HCT116 (cell line): Measurements from ENCODE around the gene CUX1. TPM values are rescaled to one million over a fixed set of nuclear protein-coding genes. Genes with fewer than 3 reads are reported as not detected.

Source experiments
- ATAC-seq: fragments of 200-7000 bp; cut with Tn5 transposase; 2 replicates; pipeline ENCODE4 v1.9.1; 2020; ENCODE audit warnings: mild to moderate bottlenecking, moderate library complexity
- BruUV-seq: library from RNA; stranded (reverse); fragments of 400-500 nt; replicated peaks from 2 replicates; lab custom pipeline; 2021; lab: Mats Ljungman, UMichigan
- CTCF ChIA-PET: fragments of 300-600 bp; sonication (Branson Sonifier 250); formaldehyde crosslinking; loops from one replicate; lab custom pipeline; 2021; ENCODE audit warnings: antibody characterized with exemption; lab: Charles Lee
- POLR2A ChIA-PET: fragments of 300-600, 350-600 bp; sonication (Branson Sonifier 250); formaldehyde crosslinking; loops from one replicate; lab custom pipeline; 2021; ENCODE audit warnings: antibody characterized with exemption; lab: Charles Lee
- RAD21 ChIA-PET, 2 experiments: fragments of 300-600 bp; sonication (Branson Sonifier 250); formaldehyde crosslinking; loops; one replicate each; lab custom pipeline; 2023; ENCODE audit warnings: low total read pairs in 2 of 2; ENCODE audit not compliant: uncharacterized antibody in 2 of 2, unreplicated experiment in 2 of 2, low non-redundant PET in 1 of 2; lab: Charles Lee
- DNase-seq: peaks from one replicate; pipeline ENCODE4 v3.0.0-alpha.2; 2010; ENCODE audit warnings: low read depth, low spot score
- H2AFZ ChIP-seq: fragments of 200-600 bp; shearing (Covaris generic), sonication (generic); 2 replicates; pipeline ENCODE4 v1.6.1; 2017; ENCODE audit warnings: low read depth, mixed run types, mixed read lengths, antibody characterized with exemption, low read length; ENCODE audit not compliant: poor library complexity, severe bottlenecking
- H3K27ac ChIP-seq: 2 replicates; pipeline ENCODE4 v1.5.1; 2012; ENCODE audit warnings: low read depth, low read length
- H3K27me3 ChIP-seq: fragments of 200-600 bp; sonication (generic); 2 replicates; pipeline ENCODE4 v1.6.1; 2016; ENCODE audit warnings: mixed run types, low read length, mixed read lengths; ENCODE audit not compliant: insufficient read depth
- H3K36me3 ChIP-seq, 2 experiments: fragments of 200-500 bp in 1 of 2; fragments of 200-600 bp in 1 of 2; sonication (Bioruptor generic) in 1 of 2; sonication (generic) in 1 of 2; 2 replicates each; pipeline versions ENCODE4 v1.5.1 to v1.6.1; 2014 to 2016; ENCODE audit warnings: low read length in 2 of 2, inconsistent platforms in 1 of 2, mixed read lengths in 1 of 2, mixed run types in 1 of 2; ENCODE audit not compliant: insufficient read depth in 2 of 2, control insufficient read depth in 1 of 2
- H3K4me1 ChIP-seq, 2 experiments: fragments of 200-600 bp in 1 of 2; sonication (generic) in 1 of 2; 2 replicates each; pipeline versions ENCODE4 v1.5.1 to v1.6.1; 2012 to 2017; ENCODE audit warnings: low read length in 2 of 2, inconsistent platforms in 1 of 2, mild to moderate bottlenecking in 1 of 2, mixed read lengths in 1 of 2, mixed run types in 1 of 2, moderate library complexity in 1 of 2; ENCODE audit not compliant: insufficient read depth in 2 of 2, control insufficient read depth in 1 of 2
- H3K4me2 ChIP-seq: fragments of 200-600 bp; sonication (generic); 2 replicates; pipeline ENCODE4 v1.6.1; 2017; ENCODE audit warnings: mixed run types, low read length, mixed read lengths
- H3K4me3 ChIP-seq, 2 experiments: fragments of 200-600 bp in 1 of 2; sonication (generic) in 1 of 2; replicated peaks in 1 of 2; 2 replicates each; pipeline ENCODE4 v1.5.1; 2011 to 2016; ENCODE audit warnings: low read length in 2 of 2, control low read depth in 1 of 2, low read depth in 1 of 2, mild to moderate bottlenecking in 1 of 2, mixed read lengths in 1 of 2, mixed run types in 1 of 2
- H3K79me2 ChIP-seq: fragments of 200-600 bp; sonication (generic); 2 replicates; pipeline ENCODE4 v1.6.1; 2017; ENCODE audit warnings: mild to moderate bottlenecking, mixed run types, low read length, moderate library complexity, mixed read lengths; ENCODE audit not compliant: insufficient read depth
- H3K9ac ChIP-seq: fragments of 200-600 bp; sonication (generic); 2 replicates; pipeline ENCODE4 v1.6.1; 2016; ENCODE audit warnings: low read length, mixed read lengths
- H3K9me2 ChIP-seq: fragments of 200-600 bp; sonication (generic), shearing (Covaris generic); 2 replicates; pipeline ENCODE4 v1.6.1; 2017; ENCODE audit warnings: mixed run types, mild to moderate bottlenecking, moderate library complexity; ENCODE audit not compliant: insufficient read depth
- H3K9me3 ChIP-seq, 2 experiments: fragments of 200-500 bp in 1 of 2; fragments of 200-600 bp in 1 of 2; sonication (Bioruptor generic) in 1 of 2; sonication (generic) in 1 of 2; 2 replicates each; pipeline ENCODE4 v1.6.1; 2014 to 2017; ENCODE audit warnings: low read length in 2 of 2, mixed read lengths in 2 of 2, inconsistent platforms in 1 of 2, low read depth in 1 of 2, mild to moderate bottlenecking in 1 of 2, mixed run types in 1 of 2, moderate library complexity in 1 of 2; ENCODE audit not compliant: control insufficient read depth in 1 of 2, insufficient read depth in 1 of 2
- H4K20me1 ChIP-seq: fragments of 200-600 bp; sonication (generic), shearing (Covaris generic); 2 replicates; pipeline ENCODE4 v1.6.1; 2017; ENCODE audit warnings: mixed run types, mild to moderate bottlenecking, moderate library complexity; ENCODE audit not compliant: insufficient read depth
- CEBPB ChIP-seq: IDR thresholded peaks from 2 replicates; pipeline ENCODE4 v1.6.1; 2012; ENCODE audit warnings: low read depth
- CTCF ChIP-seq, 3 experiments: fragments of 200-600 bp in 1 of 3; sonication (generic) in 1 of 3; IDR thresholded peaks in 2 of 3; conservative IDR thresholded peaks in 1 of 3; 2 replicates each; pipeline ENCODE4 v1.5.1; 2012 to 2017; ENCODE audit warnings: low read depth in 2 of 3, low read length in 2 of 3, antibody characterized with exemption in 1 of 3, borderline replicate concordance in 1 of 3, control low read depth in 1 of 3, mild to moderate bottlenecking in 1 of 3, mixed read lengths in 1 of 3, mixed run types in 1 of 3, moderate library complexity in 1 of 3; ENCODE audit not compliant: insufficient read depth in 1 of 3
- EZH2 ChIP-seq: fragments of 200-600 bp; sonication (generic); IDR thresholded peaks from 2 replicates; pipeline ENCODE4 v1.6.1; 2017; ENCODE audit warnings: antibody characterized with exemption, mixed run types
- EZH2phosphoT487 ChIP-seq: fragments of 200-600 bp; IDR thresholded peaks from 2 replicates; pipeline ENCODE4 v1.6.1; 2018; ENCODE audit warnings: antibody characterized with exemption, borderline replicate concordance
- JUND ChIP-seq: IDR thresholded peaks from 2 replicates; pipeline ENCODE4 v1.6.1; 2012
- MAX ChIP-seq: IDR thresholded peaks from 2 replicates; pipeline ENCODE4 v1.6.1; 2012
- POLR2A ChIP-seq: IDR thresholded peaks from 2 replicates; pipeline ENCODE4 v1.7.0; 2011; ENCODE audit warnings: borderline replicate concordance; ENCODE audit not compliant: insufficient read depth, insufficient read length; ENCODE audit errors: extremely low read depth
- SP1 ChIP-seq: IDR thresholded peaks from 2 replicates; pipeline ENCODE4 v1.6.1; 2012; ENCODE audit warnings: low read depth
- YY1 ChIP-seq: IDR thresholded peaks from 2 replicates; pipeline ENCODE4 v1.6.1; 2011; ENCODE audit warnings: low read length, low read depth, moderate library complexity, mild to moderate bottlenecking; ENCODE audit not compliant: insufficient replicate concordance; ENCODE audit errors: extremely low read depth
- ZBTB33 ChIP-seq: IDR thresholded peaks from 2 replicates; pipeline ENCODE4 v1.6.1; 2011; ENCODE audit warnings: mild to moderate bottlenecking, low read length, moderate library complexity; ENCODE audit not compliant: insufficient replicate concordance; ENCODE audit errors: extremely low read depth
- ZFX ChIP-seq: fragments of 450-650 bp; IDR thresholded peaks from 2 replicates; pipeline ENCODE4 v1.6.1; 2017
- intact Hi-C: fragments of 100-400 bp; cut with micrococcal nuclease; formaldehyde crosslinking; loops from 2 replicates; pipeline ENCODE4 v1.10.0; 2022
- total RNA-seq: library from RNA; stranded (reverse); gene quantifications from one replicate; pipeline ENCODE4 v1.2.1, GENCODE V29; 2021; ENCODE audit not compliant: unreplicated experiment

CUX1 gene
- total RNA-seq, 1 experiment from 2014 or later, result 68.9 TPM

- Histone ChIP-seq H3K9ac (no peak overlapping the region), H3K36me3 (peaks cover 0 to 11% of the 10 kb centered on the region in 2 experiments; a peak in 1 of 4 replicates), H3K27ac (no peak overlapping the region), H2AFZ (no peak overlapping the region), H3K79me2 (no peaks in the 10 kb centered on the region), H3K4me3 (no peak overlapping the region), H3K4me2 (no peak overlapping the region), H3K9me3 (no peaks in the 10 kb centered on the region), H3K9me2 (no peaks in the 10 kb centered on the region), H4K20me1 (no peaks in the 10 kb centered on the region), H3K27me3 (no peaks in the 10 kb centered on the region), H3K4me1 (peaks cover 0 to 7% of the 10 kb centered on the region in 2 experiments; a peak in 2 of 4 replicates)
- CTCF ChIA-PET, result no interaction called here
- TF ChIP-seq CEBPB (no peak), CTCF (IDR thresholded peaks at IDR 0.05 in 2 of 3, conservative IDR thresholded peaks at IDR 0.05 in 1 of 3; ENCODE audit: borderline replicate concordance in 1 of 3, insufficient read depth in 1 of 3, low read depth in 2 of 3, low read length in 2 of 3) (no peak), EZH2 (no peak), POLR2A (no peak), JUND (no peak), YY1 (no peak), MAX (no peak), ZBTB33 (no peak), EZH2phosphoT487 (no peak), SP1 (no peak), ZFX (no peak)
- no peak for ATAC-seq
- POLR2A ChIA-PET, result no interaction called here
- RAD21 ChIA-PET, result no interaction called here
- DNase-seq, result no peak
- BruUV-seq, result no TSS peak
- intact Hi-C loops, result no loop called here
These were observed 290.2 kb downstream of the CUX1 start for GRCh38 chr7:102107474-102108104.
